ENCODE data around the gene CDC42EP1. TPM values are rescaled to one million over a fixed set of nuclear protein-coding genes. Genes with fewer than 3 reads are reported as not detected.

CDC42EP1 gene
- total RNA-seq, 1 donor from 2014 or later = 100 TPM

DNA sequence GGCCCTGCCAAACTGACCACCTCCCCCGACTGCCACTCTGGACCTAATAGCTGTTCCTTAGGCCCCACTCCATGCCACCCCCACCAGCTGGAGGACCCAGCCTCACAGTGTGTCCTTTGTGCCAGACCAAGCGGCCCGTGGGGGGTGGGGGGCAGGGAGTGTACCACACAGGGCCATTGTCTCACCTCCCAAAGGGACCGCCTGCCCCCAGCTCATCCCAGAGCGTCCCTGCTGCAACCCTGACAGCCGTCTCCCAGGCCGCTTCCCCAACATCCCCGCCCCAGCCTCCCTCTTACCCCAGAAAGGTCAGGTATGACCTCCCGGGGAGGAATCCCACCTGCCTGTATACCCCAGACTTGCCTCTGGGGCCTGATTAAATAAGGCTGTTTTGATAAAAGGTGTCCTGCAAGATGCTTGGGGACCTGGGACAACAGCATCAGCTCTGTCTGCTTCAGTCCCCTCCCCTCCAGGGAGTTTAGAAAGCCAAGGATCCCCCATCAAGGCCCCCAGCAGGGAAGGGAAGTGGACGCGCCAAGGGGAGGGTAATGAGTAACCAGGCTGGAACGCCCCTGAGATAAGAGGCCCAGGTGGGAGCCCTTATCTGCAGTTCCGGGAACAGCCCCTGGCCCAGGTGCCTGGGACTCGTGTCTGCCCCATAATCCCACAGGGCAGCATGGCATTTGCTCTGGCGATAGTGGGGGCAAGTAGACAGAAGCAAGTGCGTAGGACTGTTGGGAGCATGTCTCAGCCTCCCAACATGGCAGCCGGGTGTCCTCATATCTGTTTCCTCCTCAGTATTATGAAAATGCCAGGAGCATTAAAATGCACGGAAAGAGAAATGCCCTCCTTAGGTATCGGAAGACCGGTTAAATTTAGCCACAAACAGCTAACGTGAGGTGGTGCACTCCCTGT is 9.0 kb downstream of the CDC42EP1 start:
- H3K27me3 ChIP-seq = no peaks in the 10 kb centered on the region
- no peak for DNase-seq (ENCODE audit: low spot score in 2 of 2)
- no peak overlapping the region for H3K27ac ChIP-seq
- H3K4me1 ChIP-seq = peaks cover 26 to 39% of the 10 kb centered on the region in 2 donors
- intact Hi-C loops (cut with DNase I) = no loop called here
- H3K4me3 ChIP-seq = no peak overlapping the region
- peaks cover 27 to 30% of the 10 kb centered on the region in 2 donors for H3K36me3 ChIP-seq
- no peak for TF ChIP-seq CTCF (IDR thresholded peaks at IDR 0.05)
- H3K9me3 ChIP-seq = no peaks in the 10 kb centered on the region

- Histone ChIP-seq H3K4me3 (no peak overlapping the region), H3K36me3 (peaks cover 27 to 30% of the 10 kb centered on the region in 2 donors), H3K9me3 (no peaks in the 10 kb centered on the region), H3K4me1 (peaks cover 20 to 32% of the 10 kb centered on the region in 2 donors), H3K27me3 (no peaks in the 10 kb centered on the region), H3K27ac (no peak overlapping the region)
- intact Hi-C loops (cut with DNase I) = no loop called here
- no peak for TF ChIP-seq CTCF (IDR thresholded peaks at IDR 0.05)
- no peak for DNase-seq (ENCODE audit: low spot score in 2 of 2)
These were observed 9.8 kb downstream of the CDC42EP1 start for GRCh38 chr22:37569921-37570660.

DNA sequence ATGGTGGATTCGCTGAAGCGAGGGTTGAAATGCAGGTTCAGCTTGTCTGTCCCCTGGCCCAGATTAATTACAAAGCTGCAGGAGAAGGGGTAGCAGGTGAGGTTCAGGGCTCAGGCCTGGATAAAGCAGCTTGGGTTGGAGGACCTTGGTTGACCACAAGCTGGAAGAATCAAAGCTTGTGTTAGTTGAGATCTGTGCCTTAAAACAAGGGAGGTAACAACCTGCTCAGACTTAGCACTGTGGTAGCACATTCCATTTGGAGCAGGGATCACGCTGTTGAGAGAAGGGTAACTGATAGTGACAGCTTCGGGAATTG is 10.3 kb downstream of the CDC42EP1 start:
- Histone ChIP-seq H3K27me3 (no peaks in the 10 kb centered on the region), H3K36me3 (peaks cover 28 to 30% of the 10 kb centered on the region in 2 donors), H3K4me3 (no peak overlapping the region), H3K9me3 (no peaks in the 10 kb centered on the region), H3K4me1 (peaks cover 15 to 28% of the 10 kb centered on the region in 2 donors), H3K27ac (no peak overlapping the region)
- no peak for DNase-seq (ENCODE audit: low spot score in 2 of 2)
- intact Hi-C loops (cut with DNase I) = no loop called here
- TF ChIP-seq CTCF (IDR thresholded peaks at IDR 0.05) = no peak

DNA sequence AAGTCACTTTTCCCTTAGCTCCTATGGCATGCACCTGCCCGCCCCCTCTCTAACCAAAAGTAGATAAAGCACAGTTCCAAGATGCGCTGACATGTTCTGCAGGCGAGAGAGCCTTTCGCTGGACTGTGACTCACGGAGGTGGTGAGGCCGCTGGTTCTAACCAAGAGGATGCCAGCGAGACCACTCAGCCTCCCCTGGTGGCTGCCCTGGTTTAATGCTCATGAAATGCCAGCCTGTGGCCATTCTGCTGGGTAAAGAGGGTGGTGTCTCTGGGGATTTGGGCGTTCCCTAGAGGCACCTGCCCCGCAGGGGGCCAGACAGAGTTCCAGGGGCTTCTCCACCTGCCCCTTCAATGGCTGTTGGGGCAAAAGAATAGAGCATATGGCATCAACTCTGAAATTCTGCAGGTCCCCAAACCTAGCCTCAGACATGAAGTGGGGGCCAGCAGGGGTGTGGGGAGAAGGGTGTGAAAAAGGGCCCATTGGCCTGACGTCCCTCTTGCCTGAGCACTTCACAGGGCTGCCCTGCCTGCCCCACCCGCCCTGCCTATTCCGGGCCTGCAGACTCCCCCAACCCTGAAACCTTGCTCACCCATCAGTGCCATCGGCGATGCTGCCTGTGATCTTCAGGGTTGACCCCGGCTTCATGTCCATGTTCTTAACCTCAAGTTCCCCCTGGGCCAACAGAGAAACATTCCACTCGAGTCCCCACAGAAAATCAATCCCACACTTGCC is 11.1 kb downstream of the CDC42EP1 start:
- Histone ChIP-seq H3K27me3 (no peaks in the 10 kb centered on the region), H3K4me1 (peaks cover 7 to 19% of the 10 kb centered on the region in 2 donors), H3K36me3 (peaks cover 24 to 26% of the 10 kb centered on the region in 2 donors), H3K4me3 (no peak overlapping the region), H3K9me3 (no peaks in the 10 kb centered on the region), H3K27ac (no peak overlapping the region)
- DNase-seq (ENCODE audit: low spot score in 2 of 2) = no peak
- intact Hi-C loops (cut with DNase I) = no loop called here
- TF ChIP-seq CTCF (IDR thresholded peaks at IDR 0.05) = no peak

GRCh38 chr22:37571992-37572373 is 11.7 kb downstream of the CDC42EP1 start:
- intact Hi-C loops (cut with DNase I) = no loop called here
- TF ChIP-seq CTCF (IDR thresholded peaks at IDR 0.05) = no peak
- Histone ChIP-seq H3K4me1 (peaks cover 2 to 14% of the 10 kb centered on the region in 2 donors), H3K27me3 (no peaks in the 10 kb centered on the region), H3K9me3 (no peaks in the 10 kb centered on the region), H3K4me3 (no peak overlapping the region), H3K36me3 (peaks cover 18 to 21% of the 10 kb centered on the region in 2 donors), H3K27ac (no peak overlapping the region)
- no peak for DNase-seq (ENCODE audit: low spot score in 2 of 2)
